Effector memory CD8-positive, alpha-beta T cell (primary cell): ENCODE results near the gene ACCSL.
A peak's percentile ranks its signal among the peaks of the same experiment; 100 is the strongest.

ENCODE experiments used
- ATAC-seq: fragments of 150-1000 bp; cut with Tn5 transposase; replicated peaks from 2 replicates; pipeline ENCODE4 v1.10.0; 2021; ENCODE audit warnings: mild to moderate bottlenecking, moderate library complexity
- DNase-seq, 3 experiments: peaks; one replicate each; pipeline ENCODE4 v3.0.0; 2021
- H3K27ac Mint-ChIP-seq, 2 donors: one replicate each; pipeline ENCODE4 v1.8.0; 2022; ENCODE audit warnings: mild to moderate bottlenecking in 2 of 2, mixed read lengths in 2 of 2, moderate library complexity in 2 of 2
- H3K27me3 Mint-ChIP-seq, 2 donors: one replicate each; pipeline ENCODE4 v1.8.0; 2022; ENCODE audit warnings: mixed read lengths in 2 of 2
- H3K36me3 Mint-ChIP-seq: one replicate; pipeline ENCODE4 v1.8.0; 2022; ENCODE audit warnings: mild to moderate bottlenecking, moderate library complexity, mixed read lengths; ENCODE audit not compliant: insufficient read depth
- H3K4me1 Mint-ChIP-seq, 2 donors: one replicate each; pipeline ENCODE4 v1.8.0; 2022; ENCODE audit warnings: low read depth in 2 of 2, mixed read lengths in 2 of 2
- H3K4me3 Mint-ChIP-seq, 2 donors: one replicate each; pipeline ENCODE4 v1.8.0; 2022; ENCODE audit warnings: mild to moderate bottlenecking in 2 of 2, mixed read lengths in 2 of 2, moderate library complexity in 2 of 2
- H3K9me3 Mint-ChIP-seq, 2 donors: one replicate each; pipeline ENCODE4 v1.8.0; 2022; ENCODE audit warnings: mixed read lengths in 2 of 2

ACCSL gene

GRCh38 chr11:44080951-44081350 is 33.2 kb downstream of the ACCSL start:
- no peak overlapping the region for H3K4me3 Mint-ChIP-seq
- no peak overlapping the region for H3K27ac Mint-ChIP-seq
- no peaks in the 10 kb centered on the region for H3K27me3 Mint-ChIP-seq
- H3K36me3 Mint-ChIP-seq, result peaks cover 3% of the 10 kb centered on the region
- H3K4me1 Mint-ChIP-seq, result peaks cover 0 to 1% of the 10 kb centered on the region in 2 donors
- no peak for ATAC-seq
- no peak for DNase-seq
- H3K9me3 Mint-ChIP-seq, result peaks cover 0 to 6% of the 10 kb centered on the region in 2 donors

DNA sequence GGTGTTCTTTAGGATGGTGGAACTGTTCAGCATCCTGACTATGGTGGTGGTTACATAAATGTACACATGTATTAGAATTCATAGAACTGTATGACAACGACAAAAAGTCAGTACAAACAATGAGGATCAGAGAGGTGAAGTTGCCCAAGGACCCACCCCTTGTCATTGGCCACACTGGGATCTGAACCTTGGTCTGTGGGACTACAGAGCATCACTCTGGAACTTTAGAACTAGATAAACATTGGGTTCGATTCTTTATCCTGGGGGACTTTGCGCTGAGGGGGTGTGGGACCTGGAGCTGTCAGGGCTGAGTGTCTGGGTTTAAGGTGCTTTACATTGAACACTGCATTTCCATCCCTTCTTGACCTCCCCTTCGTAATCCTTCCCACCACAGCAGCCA is 34.9 kb downstream of the ACCSL start:
- Mint-ChIP-seq H3K9me3 (peaks cover 0 to 6% of the 10 kb centered on the region in 2 donors), H3K27ac (no peak overlapping the region), H3K27me3 (no peaks in the 10 kb centered on the region), H3K36me3 (peaks cover 3% of the 10 kb centered on the region), H3K4me1 (no peaks in the 10 kb centered on the region), H3K4me3 (no peak overlapping the region)
- ATAC-seq (no peak), DNase-seq (no peak)

DNA sequence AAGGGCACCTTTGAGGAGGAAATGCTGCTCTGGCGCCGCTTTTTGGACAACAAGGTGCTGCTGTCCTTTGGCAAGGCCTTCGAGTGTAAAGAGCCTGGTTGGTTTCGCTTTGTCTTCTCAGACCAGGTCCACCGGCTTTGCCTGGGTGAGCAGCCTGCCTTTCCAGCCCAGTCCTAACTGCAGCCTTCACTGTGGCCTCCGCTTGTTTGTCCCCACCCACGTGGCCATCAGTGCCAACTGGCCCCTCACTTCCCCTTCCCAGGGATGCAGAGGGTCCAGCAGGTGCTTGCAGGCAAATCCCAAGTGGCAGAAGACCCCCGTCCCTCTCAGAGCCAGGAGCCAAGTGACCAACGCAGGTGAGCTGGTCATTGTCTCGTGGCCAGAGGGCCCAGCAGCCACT is 35.7 kb downstream of the ACCSL start:
- no peaks in the 10 kb centered on the region for H3K4me1 Mint-ChIP-seq
- H3K9me3 Mint-ChIP-seq, result peaks cover 0 to 6% of the 10 kb centered on the region in 2 donors
- H3K36me3 Mint-ChIP-seq, result peaks cover 3% of the 10 kb centered on the region
- no peak overlapping the region for H3K27ac Mint-ChIP-seq
- DNase-seq (no peak), ATAC-seq (no peak)
- H3K27me3 Mint-ChIP-seq, result no peaks in the 10 kb centered on the region
- H3K4me3 Mint-ChIP-seq, result no peak overlapping the region

DNA sequence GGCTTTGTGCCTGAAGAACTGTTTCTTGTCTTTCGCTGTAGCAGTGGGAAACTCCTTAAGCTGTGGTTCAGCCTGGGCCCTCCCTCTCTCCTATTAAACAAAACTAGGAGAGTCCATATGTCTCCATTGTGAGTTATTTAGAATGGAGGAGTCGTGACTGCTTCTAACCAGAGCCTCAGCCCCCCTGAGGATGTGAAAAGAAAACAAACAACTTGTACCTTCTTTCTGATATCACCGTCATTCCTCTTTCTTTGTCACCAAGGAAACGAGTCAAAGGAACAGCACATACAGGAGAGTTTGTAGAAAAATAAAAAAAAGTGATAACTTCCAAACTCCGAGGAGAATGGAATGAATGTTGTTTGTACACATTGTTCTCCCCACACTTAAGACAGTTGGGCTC is 36.1 kb downstream of the ACCSL start:
- H3K4me3 Mint-ChIP-seq, result no peak overlapping the region
- ATAC-seq (no peak), DNase-seq (no peak)
- no peaks in the 10 kb centered on the region for H3K27me3 Mint-ChIP-seq
- no peaks in the 10 kb centered on the region for H3K4me1 Mint-ChIP-seq
- peaks cover 3% of the 10 kb centered on the region for H3K36me3 Mint-ChIP-seq
- H3K27ac Mint-ChIP-seq, result no peak overlapping the region
- peaks cover 0 to 6% of the 10 kb centered on the region in 2 donors for H3K9me3 Mint-ChIP-seq

DNA sequence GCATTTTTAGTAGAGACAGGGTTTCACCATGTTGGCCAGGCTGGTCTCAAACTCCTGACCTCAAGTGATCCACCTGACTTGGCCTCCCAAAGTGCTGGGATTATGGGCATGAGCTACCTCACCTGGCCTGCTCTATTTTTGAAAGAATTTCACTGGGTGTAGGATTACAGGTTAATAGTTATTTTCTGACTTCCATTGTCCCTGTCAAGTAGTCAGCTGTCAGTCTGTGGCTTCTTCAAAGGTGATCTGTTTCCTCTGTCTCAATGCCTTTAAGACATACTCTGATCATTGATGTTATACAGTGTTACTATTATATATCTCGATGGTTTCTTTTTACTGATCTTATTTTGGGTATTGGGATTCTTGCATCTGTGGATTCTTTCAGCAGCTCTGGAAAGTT is 37.5 kb downstream of the ACCSL start:
- Mint-ChIP-seq H3K27ac (no peak overlapping the region), H3K4me1 (no peaks in the 10 kb centered on the region), H3K4me3 (no peak overlapping the region), H3K9me3 (peaks cover 0 to 6% of the 10 kb centered on the region in 2 donors), H3K27me3 (no peaks in the 10 kb centered on the region), H3K36me3 (peaks cover 3% of the 10 kb centered on the region)
- DNase-seq (no peak), ATAC-seq (no peak)

- Mint-ChIP-seq H3K27me3 (no peaks in the 10 kb centered on the region), H3K36me3 (peaks cover 3% of the 10 kb centered on the region), H3K9me3 (peaks cover 0 to 6% of the 10 kb centered on the region in 2 donors), H3K27ac (no peak overlapping the region), H3K4me1 (no peaks in the 10 kb centered on the region), H3K4me3 (no peak overlapping the region)
- ATAC-seq (no peak), DNase-seq (no peak)
Observed at GRCh38 chr11:44088377-44088776, 40.6 kb downstream of the ACCSL start.

- H3K4me1 Mint-ChIP-seq, result no peaks in the 10 kb centered on the region
- no peak overlapping the region for H3K27ac Mint-ChIP-seq
- no peaks in the 10 kb centered on the region for H3K27me3 Mint-ChIP-seq
- DNase-seq, result no peak
- peaks cover 3% of the 10 kb centered on the region for H3K36me3 Mint-ChIP-seq
- ATAC-seq, result no peak
- no peak overlapping the region for H3K4me3 Mint-ChIP-seq
- H3K9me3 Mint-ChIP-seq, result peaks cover 0 to 6% of the 10 kb centered on the region in 2 donors
Observed at GRCh38 chr11:44088871-44089270, 41.1 kb downstream of the ACCSL start.

DNA sequence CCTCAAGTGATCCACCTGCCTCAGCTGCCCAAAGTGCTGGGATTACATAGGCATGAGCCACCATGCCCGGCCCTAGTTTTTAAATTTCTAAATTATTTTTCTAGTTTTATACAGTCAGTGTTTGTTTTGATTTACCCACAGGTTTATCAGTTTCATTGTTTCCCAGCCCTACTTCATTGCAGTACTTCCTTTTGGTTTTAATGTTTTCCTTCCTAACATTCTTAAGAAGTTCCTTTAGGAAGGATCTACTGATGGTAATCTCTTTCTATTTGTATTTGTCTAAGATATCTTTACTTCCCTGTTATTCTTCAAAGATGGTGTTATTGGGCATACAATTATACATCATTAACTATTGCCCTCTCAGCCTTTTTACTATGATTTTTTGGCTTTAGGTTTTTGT is 42.8 kb downstream of the ACCSL start:
- ATAC-seq, result no peak
- H3K27ac Mint-ChIP-seq, result no peak overlapping the region
- H3K27me3 Mint-ChIP-seq, result no peaks in the 10 kb centered on the region
- H3K4me3 Mint-ChIP-seq, result no peak overlapping the region
- DNase-seq, result no peak
- peaks cover 0 to 4% of the 10 kb centered on the region in 2 donors for H3K9me3 Mint-ChIP-seq
- H3K36me3 Mint-ChIP-seq, result no peaks in the 10 kb centered on the region
- H3K4me1 Mint-ChIP-seq, result peaks cover 11% of the 10 kb centered on the region in 2 donors

GRCh38 chr11:44094260-44094868 is 46.6 kb downstream of the ACCSL start:
- Mint-ChIP-seq H3K9me3 (no peaks in the 10 kb centered on the region), H3K27ac (no peak overlapping the region), H3K27me3 (no peaks in the 10 kb centered on the region), H3K36me3 (no peaks in the 10 kb centered on the region), H3K4me3 (peak overlapping the region; percentile 47 to 58), H3K4me1 (peaks cover 22 to 24% of the 10 kb centered on the region in 2 donors)
- ATAC-seq (peak; percentile 52), DNase-seq (peak; percentile 74 to 79 (median 75))

GRCh38 chr11:44095506-44096359 is 48.0 kb downstream of the ACCSL start, which contains the start of gene EXT2:
Gene EXT2, plus strand, starts transcription at chr11:44095678. Its CDS starts 12,035 bp downstream, at chr11:44107713.
- peak within 1 kb of the TSS; percentile 81 for H3K4me3 Mint-ChIP-seq
- peak; percentile 78 to 83 (median 81) for DNase-seq
- no peaks in the 10 kb centered on the region for H3K9me3 Mint-ChIP-seq
- H3K4me1 Mint-ChIP-seq, result peaks cover 29% of the 10 kb centered on the region in 2 donors
- no peaks in the 10 kb centered on the region for H3K36me3 Mint-ChIP-seq
- ATAC-seq, result peak; percentile 94
- H3K27me3 Mint-ChIP-seq, result no peaks in the 10 kb centered on the region
- peak within 1 kb of the TSS; percentile 68 to 77 for H3K27ac Mint-ChIP-seq

DNA sequence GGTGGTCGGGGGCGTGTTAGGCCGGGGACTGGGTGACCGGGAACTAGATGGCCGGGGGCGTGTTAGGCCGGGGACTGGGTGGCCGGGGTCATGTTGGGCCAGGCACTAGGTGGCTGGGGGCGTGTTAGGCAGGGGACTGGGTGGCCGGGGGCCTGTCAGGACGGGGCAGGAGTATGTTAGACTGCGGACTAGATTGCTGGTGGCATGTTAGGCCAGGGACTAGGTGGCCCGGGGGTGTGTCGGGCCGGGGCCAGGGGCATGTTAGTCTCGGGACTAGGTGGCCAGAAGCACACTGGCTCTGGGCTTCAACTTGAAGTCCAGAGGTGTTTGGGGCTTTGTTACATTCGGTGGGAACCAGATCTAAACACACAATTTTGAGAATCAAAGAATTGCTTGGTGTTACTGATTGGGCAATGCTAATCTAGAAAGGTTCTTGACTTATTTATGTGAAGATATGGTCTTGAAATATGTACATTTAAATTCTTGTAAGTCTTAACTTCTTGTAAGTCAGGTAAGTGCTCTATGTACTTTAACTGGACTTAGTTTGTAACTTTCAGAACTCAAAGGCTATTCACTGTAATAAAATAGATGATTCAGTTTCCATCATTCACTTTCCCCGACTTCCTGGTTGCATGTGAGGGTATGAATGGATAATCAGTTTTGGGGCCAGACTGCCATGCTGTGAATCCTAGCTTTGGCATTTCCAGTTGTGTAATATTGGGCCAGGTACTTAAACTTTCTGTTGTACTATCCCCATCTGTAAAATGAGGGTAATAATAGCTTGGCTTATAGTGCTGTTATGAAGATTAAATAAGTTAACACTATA is 48.8 kb downstream of the ACCSL start:
- ATAC-seq, result no peak
- Mint-ChIP-seq H3K4me3 (peak overlapping the region; percentile 81), H3K9me3 (no peaks in the 10 kb centered on the region), H3K27ac (peak overlapping the region; percentile 68 to 77), H3K4me1 (peaks cover 33 to 37% of the 10 kb centered on the region in 2 donors), H3K27me3 (no peaks in the 10 kb centered on the region), H3K36me3 (no peaks in the 10 kb centered on the region)
- no peak for DNase-seq

DNA sequence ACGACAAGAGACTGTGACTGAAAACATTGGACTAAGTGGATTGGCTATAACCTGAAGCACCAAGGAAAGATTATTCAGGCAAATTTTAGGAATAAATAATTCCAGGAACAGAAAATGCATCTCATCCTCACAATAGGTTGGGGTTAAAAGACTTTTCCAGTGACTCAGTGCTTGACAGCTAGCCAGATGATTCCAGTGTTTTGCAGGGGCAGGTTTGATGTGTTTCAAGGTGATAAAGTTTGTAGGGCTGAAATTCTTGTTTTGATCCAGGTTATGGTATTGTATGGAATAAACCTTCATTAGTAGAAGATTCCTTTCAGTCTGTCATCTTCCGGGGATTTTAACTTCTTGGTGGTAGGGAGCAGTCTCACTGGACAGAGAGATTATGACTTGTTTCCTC is 50.0 kb downstream of the ACCSL start:
- Mint-ChIP-seq H3K9me3 (no peaks in the 10 kb centered on the region), H3K27me3 (no peaks in the 10 kb centered on the region), H3K36me3 (no peaks in the 10 kb centered on the region), H3K4me1 (peaks cover 41 to 43% of the 10 kb centered on the region in 2 donors), H3K27ac (peak overlapping the region in 1 of 2 donors; percentile 49), H3K4me3 (no peak overlapping the region)
- no peak for ATAC-seq
- no peak for DNase-seq

- ATAC-seq, result no peak
- no peak for DNase-seq
- H3K4me1 Mint-ChIP-seq, result peaks cover 33 to 38% of the 10 kb centered on the region in 2 donors
- H3K9me3 Mint-ChIP-seq, result no peaks in the 10 kb centered on the region
- H3K36me3 Mint-ChIP-seq, result no peaks in the 10 kb centered on the region
- peak overlapping the region in 1 of 2 donors; percentile 6 for H3K27ac Mint-ChIP-seq
- no peaks in the 10 kb centered on the region for H3K27me3 Mint-ChIP-seq
- no peak overlapping the region for H3K4me3 Mint-ChIP-seq
Observed at GRCh38 chr11:44101098-44101497, 53.3 kb downstream of the ACCSL start.
